Thymus (tissue), 11 donors: ENCODE data around the gene EXOC4. TPM values are rescaled to one million over a fixed set of nuclear protein-coding genes. Genes with fewer than 3 reads are reported as not detected.

Experiments
- DNase-seq, 9 donors: peaks; one replicate each; pipeline ENCODE4 v3.0.0-alpha.2; 2013; ENCODE audit warnings: low spot score in 9 of 9, low read depth in 6 of 9, missing footprints in 1 of 9
- H3K27ac ChIP-seq, 2 donors: one replicate each; pipeline ENCODE4 v1.5.1; 2013; ENCODE audit warnings: control low read depth in 1 of 2, low read depth in 1 of 2, low read length in 1 of 2, mild to moderate bottlenecking in 1 of 2, moderate library complexity in 1 of 2
- H3K27me3 ChIP-seq, 2 donors: one replicate each; pipeline ENCODE4 v1.5.1; 2013; ENCODE audit warnings: low read length in 1 of 2; ENCODE audit not compliant: control insufficient read depth in 2 of 2, insufficient read depth in 1 of 2
- H3K36me3 ChIP-seq, 2 donors: one replicate each; pipeline ENCODE4 v1.5.1; 2013; ENCODE audit warnings: low read length in 1 of 2, mild to moderate bottlenecking in 1 of 2, moderate library complexity in 1 of 2; ENCODE audit not compliant: control insufficient read depth in 2 of 2, insufficient read depth in 2 of 2
- H3K4me1 ChIP-seq, 2 donors: one replicate each; pipeline ENCODE4 v1.5.1; 2013; ENCODE audit warnings: low read length in 2 of 2; ENCODE audit not compliant: control insufficient read depth in 2 of 2, insufficient read depth in 2 of 2
- H3K4me3 ChIP-seq, 2 donors: one replicate each; pipeline ENCODE4 v1.5.1; 2013; ENCODE audit warnings: low read length in 2 of 2, control low read depth in 1 of 2, mild to moderate bottlenecking in 1 of 2
- H3K9me3 ChIP-seq, 2 donors: one replicate each; pipeline ENCODE4 v1.5.1; 2013; ENCODE audit warnings: low read length in 1 of 2, mild to moderate bottlenecking in 1 of 2; ENCODE audit not compliant: control insufficient read depth in 2 of 2, insufficient read depth in 1 of 2
- WGBS: extraction: QIAGEN DNeasy Blood & Tissue Kit; methylation state at CpG from one replicate; pipeline ENCODE4 v1.1.7; 2013; 5-methylcytosine and 5-hydroxymethylcytosine counted together
- polyA plus RNA-seq: library from polyadenylated mRNA; stranded (reverse); fragments of 200-250 nt; gene quantifications from one replicate; pipeline ENCODE4 v1.2.3, GENCODE V29; 2013
- total RNA-seq: library from RNA; stranded (reverse); fragments of 120-200 nt; gene quantifications from one replicate; pipeline ENCODE4 v1.2.4, GENCODE V29; 2013
- donor health status: healthy.

Gene EXOC4
- total and polyA plus RNA-seq, 2 donors, result 25.5 to 51.2 TPM

- 96% methylated on average over 4 of the region's 4 CpGs for WGBS
- Histone ChIP-seq H3K4me3 (no peak overlapping the region), H3K27me3 (no peaks in the 10 kb centered on the region), H3K27ac (no peak overlapping the region), H3K4me1 (no peaks in the 10 kb centered on the region), H3K36me3 (no peaks in the 10 kb centered on the region), H3K9me3 (no peaks in the 10 kb centered on the region)
- DNase-seq, result no peak
Measured at GRCh38 chr7:133234961-133235875, 17.7 kb upstream of the EXOC4 start.

- 92% methylated on average over 3 of the region's 3 CpGs for WGBS
- Histone ChIP-seq H3K9me3 (no peaks in the 10 kb centered on the region), H3K4me3 (no peak overlapping the region), H3K36me3 (no peaks in the 10 kb centered on the region), H3K27me3 (no peaks in the 10 kb centered on the region), H3K4me1 (no peaks in the 10 kb centered on the region), H3K27ac (no peak overlapping the region)
- DNase-seq, result no peak
Measured at GRCh38 chr7:133237545-133237944, 15.3 kb upstream of the EXOC4 start.

- no peak overlapping the region for H3K4me3 ChIP-seq
- no peaks in the 10 kb centered on the region for H3K27me3 ChIP-seq
- H3K4me1 ChIP-seq, result no peaks in the 10 kb centered on the region
- H3K36me3 ChIP-seq, result no peaks in the 10 kb centered on the region
- H3K27ac ChIP-seq, result no peak overlapping the region
- DNase-seq, result no peak
- no peaks in the 10 kb centered on the region for H3K9me3 ChIP-seq
- 83% methylated on average over 3 of the region's 3 CpGs for WGBS
Measured at GRCh38 chr7:133240302-133240701, 12.6 kb upstream of the EXOC4 start.

GRCh38 chr7:133246558-133246957 is 6.3 kb upstream of the EXOC4 start:
- no peaks in the 10 kb centered on the region for H3K27me3 ChIP-seq
- no peaks in the 10 kb centered on the region for H3K9me3 ChIP-seq
- no peaks in the 10 kb centered on the region for H3K36me3 ChIP-seq
- no peaks in the 10 kb centered on the region for H3K4me1 ChIP-seq
- over 99% methylated on average over 2 of the region's 2 CpGs for WGBS
- H3K27ac ChIP-seq, result no peak overlapping the region
- no peak for DNase-seq
- H3K4me3 ChIP-seq, result no peak overlapping the region

GRCh38 chr7:133248901-133249300 is 4.0 kb upstream of the EXOC4 start:
- no peak for DNase-seq
- 98% methylated on average over 2 of the region's 2 CpGs for WGBS
- Histone ChIP-seq H3K4me3 (no peak overlapping the region), H3K36me3 (no peaks in the 10 kb centered on the region), H3K4me1 (peaks cover 3 to 6% of the 10 kb centered on the region in 2 donors), H3K9me3 (no peaks in the 10 kb centered on the region), H3K27me3 (no peaks in the 10 kb centered on the region), H3K27ac (no peak overlapping the region)

GRCh38 chr7:133252506-133252857 is 396 bp upstream of the EXOC4 start:
- no peak for DNase-seq
- H3K27ac ChIP-seq, result no peak overlapping the region
- peaks cover 7 to 13% of the 10 kb centered on the region in 2 donors for H3K4me1 ChIP-seq
- H3K9me3 ChIP-seq, result no peaks in the 10 kb centered on the region
- WGBS, result 76% methylated on average over 3 of the region's 3 CpGs
- H3K36me3 ChIP-seq, result no peaks in the 10 kb centered on the region
- no peaks in the 10 kb centered on the region for H3K27me3 ChIP-seq
- no peak overlapping the region for H3K4me3 ChIP-seq

GRCh38 chr7:133253519-133253875 is 619 bp downstream of the EXOC4 start:
- Histone ChIP-seq H3K27ac (peak overlapping the region; percentile 61 to 92), H3K36me3 (no peaks in the 10 kb centered on the region), H3K4me3 (peak overlapping the region; percentile 55 to 94), H3K9me3 (no peaks in the 10 kb centered on the region), H3K4me1 (peaks cover 7 to 13% of the 10 kb centered on the region in 2 donors), H3K27me3 (no peaks in the 10 kb centered on the region)
- 12% methylated on average over 7 of the region's 7 CpGs for WGBS
- DNase-seq, result peak in 4 of 9 donors; percentile 12 to 41 (median 16)

- no peak for DNase-seq
- H3K4me1 ChIP-seq, result peaks cover 7 to 13% of the 10 kb centered on the region in 2 donors
- 95% methylated on average over 2 of the region's 2 CpGs for WGBS
Measured at GRCh38 chr7:133255486-133255885, 2.6 kb downstream of the EXOC4 start.

GRCh38 chr7:133258174-133258573 is 5.3 kb downstream of the EXOC4 start:
- 96% methylated on average over 6 of the region's 6 CpGs for WGBS

More at GRCh38 chr7:133255486-133255885, 2.6 kb downstream of the EXOC4 start:
- Histone ChIP-seq H3K4me3 (no peak overlapping the region), H3K9me3 (no peaks in the 10 kb centered on the region), H3K27me3 (no peaks in the 10 kb centered on the region), H3K36me3 (no peaks in the 10 kb centered on the region), H3K27ac (no peak overlapping the region)

More at GRCh38 chr7:133258174-133258573, 5.3 kb downstream of the EXOC4 start:
- Histone ChIP-seq H3K4me1 (peaks cover 7 to 13% of the 10 kb centered on the region in 2 donors), H3K27ac (no peak overlapping the region), H3K27me3 (no peaks in the 10 kb centered on the region), H3K36me3 (no peaks in the 10 kb centered on the region), H3K4me3 (no peak overlapping the region), H3K9me3 (peaks cover 0 to 4% of the 10 kb centered on the region in 2 donors)
- no peak for DNase-seq
